ENCODE results near the gene LSM7.

LSM7 gene

GRCh38 chr19:2278459-2279158 is 49.8 kb downstream of the LSM7 start:
- no peak for DNase-seq (ENCODE audit: low read depth)

GRCh38 chr19:2277138-2277537 is 51.2 kb downstream of the LSM7 start:
- no peak for DNase-seq (ENCODE audit: low read depth)

GRCh38 chr19:2276429-2276986 is 51.9 kb downstream of the LSM7 start:
- DNase-seq (ENCODE audit: low read depth) = no peak

GRCh38 chr19:2275588-2276428 is 52.6 kb downstream of the LSM7 start:
- DNase-seq (ENCODE audit: low read depth) = no peak

GRCh38 chr19:2274931-2275535 is 53.4 kb downstream of the LSM7 start:
- no peak for DNase-seq (ENCODE audit: low read depth)

GRCh38 chr19:2274185-2274711 is 54.1 kb downstream of the LSM7 start:
- DNase-seq (ENCODE audit: low read depth) = no peak

- DNase-seq (ENCODE audit: low read depth) = no peak
Observed at GRCh38 chr19:2273356-2274184, 54.8 kb downstream of the LSM7 start.
